Mammary epithelial cell (primary cell): ENCODE measurements around the gene ADAM22.

Experiments
- CTCF ChIP-seq, 2 donors: IDR thresholded peaks in 1 of 2; conservative IDR thresholded peaks in 1 of 2; 2 replicates each; pipeline ENCODE4 v1.5.1; 2011 to 2012; ENCODE audit warnings: inconsistent platforms in 2 of 2, low read length in 2 of 2, mild to moderate bottlenecking in 2 of 2, control low read depth in 1 of 2, low read depth in 1 of 2; ENCODE audit not compliant: insufficient read depth in 1 of 2; ENCODE audit errors: extremely low read depth in 1 of 2
- EZH2 ChIP-seq: IDR thresholded peaks from 2 replicates; pipeline ENCODE4 v1.6.1; 2012; ENCODE audit warnings: low read length, inconsistent platforms, borderline replicate concordance

- TF ChIP-seq CTCF (conservative IDR thresholded peaks at IDR 0.05 in 1 of 2, IDR thresholded peaks at IDR 0.05 in 1 of 2; ENCODE audit: extremely low read depth in 1 of 2, insufficient read depth in 1 of 2, low read depth in 1 of 2, low read length in 2 of 2), result no peak
- TF ChIP-seq EZH2, result no peak
Observed at GRCh38 chr7:88150033-88150432, 216.0 kb downstream of the ADAM22 start.
